ENCODE measurements around the gene POU6F2.

DNA sequence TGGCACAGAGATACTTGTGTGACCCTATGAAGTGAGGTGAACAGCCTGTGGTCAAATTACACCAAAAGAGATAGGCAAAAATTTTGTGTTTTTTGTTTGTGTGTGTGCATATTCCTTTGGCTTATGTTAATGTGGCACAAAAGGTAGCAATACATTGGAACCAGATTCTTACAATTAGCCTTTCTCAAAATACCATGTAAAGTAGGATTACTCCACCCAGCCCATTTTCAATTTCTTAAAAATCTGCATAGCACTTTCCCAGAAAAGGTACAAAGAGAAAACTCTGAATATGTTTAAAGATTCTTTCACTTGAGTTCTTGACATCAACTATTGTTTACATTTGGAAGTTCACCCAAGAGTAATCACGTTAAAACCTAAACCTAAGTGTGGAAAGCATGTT is 431.2 kb downstream of the POU6F2 start:
- TF ChIP-seq, protein P1, sequence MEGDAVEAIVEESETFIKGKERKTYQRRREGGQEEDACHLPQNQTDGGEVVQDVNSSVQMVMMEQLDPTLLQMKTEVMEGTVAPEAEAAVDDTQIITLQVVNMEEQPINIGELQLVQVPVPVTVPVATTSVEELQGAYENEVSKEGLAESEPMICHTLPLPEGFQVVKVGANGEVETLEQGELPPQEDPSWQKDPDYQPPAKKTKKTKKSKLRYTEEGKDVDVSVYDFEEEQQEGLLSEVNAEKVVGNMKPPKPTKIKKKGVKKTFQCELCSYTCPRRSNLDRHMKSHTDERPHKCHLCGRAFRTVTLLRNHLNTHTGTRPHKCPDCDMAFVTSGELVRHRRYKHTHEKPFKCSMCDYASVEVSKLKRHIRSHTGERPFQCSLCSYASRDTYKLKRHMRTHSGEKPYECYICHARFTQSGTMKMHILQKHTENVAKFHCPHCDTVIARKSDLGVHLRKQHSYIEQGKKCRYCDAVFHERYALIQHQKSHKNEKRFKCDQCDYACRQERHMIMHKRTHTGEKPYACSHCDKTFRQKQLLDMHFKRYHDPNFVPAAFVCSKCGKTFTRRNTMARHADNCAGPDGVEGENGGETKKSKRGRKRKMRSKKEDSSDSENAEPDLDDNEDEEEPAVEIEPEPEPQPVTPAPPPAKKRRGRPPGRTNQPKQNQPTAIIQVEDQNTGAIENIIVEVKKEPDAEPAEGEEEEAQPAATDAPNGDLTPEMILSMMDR (conservative IDR thresholded peaks at IDR 0.05; ENCODE audit: low read length), result no peak
- TF ChIP-seq EZH2phosphoT487 (IDR thresholded peaks at IDR 0.05; ENCODE audit: borderline replicate concordance), result no peak

Data from Loucy (cell line).